ENCODE data around the gene CASP2. TPM values are rescaled to one million over a fixed set of nuclear protein-coding genes. Genes with fewer than 3 reads are reported as not detected.

The CASP2 gene
- total RNA-seq, 4 donors from 2014 or later: 7.7 to 21.6 (median 13.3) TPM

DNA sequence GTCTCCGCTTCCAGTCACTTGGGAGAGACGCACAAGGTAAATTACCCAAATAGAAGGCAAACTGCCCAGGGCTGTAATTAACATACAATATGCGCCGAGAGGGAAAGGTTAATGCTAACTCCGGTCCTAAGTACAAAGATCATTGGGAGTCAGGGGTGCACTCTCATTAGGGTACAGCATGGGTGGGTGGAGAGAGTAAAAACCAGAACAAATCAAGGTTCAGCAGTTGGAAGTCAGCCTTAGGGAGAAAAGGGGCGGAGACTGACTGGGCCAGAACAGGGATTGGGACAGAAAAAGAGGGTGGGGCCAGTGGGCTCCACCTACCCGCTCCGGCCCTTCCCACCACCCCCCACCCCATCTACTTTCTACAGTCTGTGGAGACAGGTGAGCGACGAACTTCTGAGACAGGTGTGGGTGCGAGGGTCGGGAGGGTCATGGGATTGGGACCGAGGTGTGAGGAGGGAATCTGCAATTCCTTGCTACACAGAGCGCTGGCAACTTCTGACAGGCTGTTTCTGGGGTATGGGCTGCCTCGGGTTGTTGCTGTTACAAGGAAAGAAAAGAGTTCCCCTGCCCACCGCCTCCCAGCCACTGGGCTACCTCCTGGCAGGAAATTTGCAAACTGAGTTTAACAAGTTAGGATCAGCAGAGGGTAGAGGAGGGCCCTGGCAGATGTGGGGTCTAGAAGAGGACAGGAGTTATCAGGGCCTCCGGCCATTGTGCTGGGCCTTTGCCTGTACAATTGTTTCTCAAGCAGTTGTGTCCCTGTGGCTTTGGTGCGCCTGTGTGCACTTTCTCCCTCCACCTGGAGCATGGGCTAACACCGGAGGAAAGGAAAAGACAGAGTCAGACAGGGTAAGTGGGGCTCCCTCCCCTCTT lies 3.3 kb upstream of the CASP2 start, which contains the start of gene TMEM139:
Gene TMEM139, plus strand, starts transcription at position 368 of the 879 bp plus-strand sequence. CDS start 1,000 bp downstream, outside the sequence.
- DNase-seq (ENCODE audit: low spot score): no peak
- TF ChIP-seq, protein P1, sequence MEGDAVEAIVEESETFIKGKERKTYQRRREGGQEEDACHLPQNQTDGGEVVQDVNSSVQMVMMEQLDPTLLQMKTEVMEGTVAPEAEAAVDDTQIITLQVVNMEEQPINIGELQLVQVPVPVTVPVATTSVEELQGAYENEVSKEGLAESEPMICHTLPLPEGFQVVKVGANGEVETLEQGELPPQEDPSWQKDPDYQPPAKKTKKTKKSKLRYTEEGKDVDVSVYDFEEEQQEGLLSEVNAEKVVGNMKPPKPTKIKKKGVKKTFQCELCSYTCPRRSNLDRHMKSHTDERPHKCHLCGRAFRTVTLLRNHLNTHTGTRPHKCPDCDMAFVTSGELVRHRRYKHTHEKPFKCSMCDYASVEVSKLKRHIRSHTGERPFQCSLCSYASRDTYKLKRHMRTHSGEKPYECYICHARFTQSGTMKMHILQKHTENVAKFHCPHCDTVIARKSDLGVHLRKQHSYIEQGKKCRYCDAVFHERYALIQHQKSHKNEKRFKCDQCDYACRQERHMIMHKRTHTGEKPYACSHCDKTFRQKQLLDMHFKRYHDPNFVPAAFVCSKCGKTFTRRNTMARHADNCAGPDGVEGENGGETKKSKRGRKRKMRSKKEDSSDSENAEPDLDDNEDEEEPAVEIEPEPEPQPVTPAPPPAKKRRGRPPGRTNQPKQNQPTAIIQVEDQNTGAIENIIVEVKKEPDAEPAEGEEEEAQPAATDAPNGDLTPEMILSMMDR (IDR thresholded peaks at IDR 0.05): no peak
- no peak for ATAC-seq (ENCODE audit: low FRiP score)

DNA sequence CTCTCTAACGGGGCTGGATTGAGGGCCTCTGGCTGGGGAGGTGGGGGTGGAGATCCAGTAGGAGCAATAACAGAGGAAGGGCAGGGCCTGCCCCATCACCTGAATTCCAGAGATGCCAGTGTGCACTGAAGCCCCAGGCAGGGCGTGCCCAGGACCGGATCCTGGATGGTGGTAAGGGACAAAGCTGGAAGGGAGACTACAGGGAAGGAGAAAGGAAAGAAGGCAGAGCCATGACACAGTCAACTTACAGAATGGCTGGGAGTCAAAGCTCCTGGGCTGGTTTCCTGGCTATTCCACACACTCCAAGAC lies 2.7 kb upstream of the CASP2 start:
- DNase-seq (ENCODE audit: low spot score): no peak
- TF ChIP-seq, protein P1 (IDR thresholded peaks at IDR 0.05): no peak
- no peak for ATAC-seq (ENCODE audit: low FRiP score)

DNA sequence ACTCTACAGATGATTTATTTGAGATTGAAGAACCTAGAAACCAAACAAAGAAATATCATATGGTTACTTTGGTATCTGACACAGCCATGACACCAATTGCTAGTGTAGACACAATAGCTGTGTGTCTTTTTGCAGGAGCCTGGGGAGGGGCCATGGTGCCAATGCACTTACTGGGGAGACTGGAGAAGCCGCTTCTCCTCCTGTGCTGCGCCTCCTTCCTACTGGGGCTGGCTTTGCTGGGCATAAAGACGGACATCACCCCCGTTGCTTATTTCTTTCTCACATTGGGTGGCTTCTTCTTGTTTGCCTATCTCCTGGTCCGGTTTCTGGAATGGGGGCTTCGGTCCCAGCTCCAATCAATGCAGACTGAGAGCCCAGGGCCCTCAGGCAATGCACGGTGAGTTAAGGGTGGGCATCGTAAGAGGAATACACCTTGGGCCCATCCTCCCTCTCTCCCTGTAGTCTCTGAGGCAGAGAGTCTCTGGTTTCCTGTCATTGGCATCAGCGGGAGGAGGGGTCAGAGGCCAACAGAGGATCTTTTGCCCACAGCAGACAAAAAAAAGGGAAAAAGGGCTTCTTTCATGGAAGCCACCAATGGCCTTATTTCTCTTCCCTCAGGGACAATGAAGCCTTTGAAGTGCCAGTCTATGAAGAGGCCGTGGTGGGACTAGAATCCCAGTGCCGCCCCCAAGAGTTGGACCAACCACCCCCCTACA lies 2.2 kb upstream of the CASP2 start:
- TF ChIP-seq, protein P1 (IDR thresholded peaks at IDR 0.05): no peak
- ATAC-seq (ENCODE audit: low FRiP score): no peak
- DNase-seq (ENCODE audit: low spot score): no peak

DNA sequence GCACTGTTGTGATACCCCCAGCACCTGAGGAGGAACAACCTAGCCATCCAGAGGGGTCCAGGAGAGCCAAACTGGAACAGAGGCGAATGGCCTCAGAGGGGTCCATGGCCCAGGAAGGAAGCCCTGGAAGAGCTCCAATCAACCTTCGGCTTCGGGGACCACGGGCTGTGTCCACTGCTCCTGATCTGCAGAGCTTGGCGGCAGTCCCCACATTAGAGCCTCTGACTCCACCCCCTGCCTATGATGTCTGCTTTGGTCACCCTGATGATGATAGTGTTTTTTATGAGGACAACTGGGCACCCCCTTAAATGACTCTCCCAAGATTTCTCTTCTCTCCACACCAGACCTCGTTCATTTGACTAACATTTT lies 1.6 kb upstream of the CASP2 start:
- ATAC-seq (ENCODE audit: low FRiP score): no peak
- DNase-seq (ENCODE audit: low spot score): no peak
- TF ChIP-seq, protein P1 (IDR thresholded peaks at IDR 0.05): no peak

DNA sequence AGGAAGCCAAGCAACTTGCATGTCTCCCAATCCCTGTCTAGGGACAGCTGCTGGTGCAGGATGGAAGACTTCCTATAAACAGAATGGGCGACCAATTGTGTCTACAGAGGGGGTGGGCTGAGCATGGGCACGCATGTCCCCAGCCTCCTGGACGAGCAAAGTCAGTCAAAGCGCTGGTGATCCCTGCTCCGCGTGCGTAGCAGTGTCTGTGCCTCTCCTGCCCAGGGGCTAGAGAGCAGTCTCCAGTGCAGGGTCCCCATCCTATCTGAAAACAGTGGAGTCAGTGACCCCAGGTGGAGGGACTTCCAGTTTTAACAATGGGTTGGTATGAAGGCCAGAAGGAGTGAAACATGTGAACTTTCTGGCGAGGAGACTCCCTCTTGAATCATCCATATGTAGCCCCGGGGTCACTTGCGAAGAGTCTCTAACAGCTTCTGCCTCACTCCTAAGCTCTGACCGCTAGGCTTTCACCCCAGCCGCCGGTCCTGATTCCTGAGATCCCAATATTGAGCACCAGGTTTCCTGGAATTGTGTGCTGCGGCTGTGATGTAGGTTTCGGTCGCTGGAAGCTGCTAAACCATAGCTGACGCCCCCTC lies 714 bp upstream of the CASP2 start:
- DNase-seq (ENCODE audit: low spot score): no peak
- TF ChIP-seq, protein P1 (IDR thresholded peaks at IDR 0.05): no peak
- no peak for ATAC-seq (ENCODE audit: low FRiP score)

DNA sequence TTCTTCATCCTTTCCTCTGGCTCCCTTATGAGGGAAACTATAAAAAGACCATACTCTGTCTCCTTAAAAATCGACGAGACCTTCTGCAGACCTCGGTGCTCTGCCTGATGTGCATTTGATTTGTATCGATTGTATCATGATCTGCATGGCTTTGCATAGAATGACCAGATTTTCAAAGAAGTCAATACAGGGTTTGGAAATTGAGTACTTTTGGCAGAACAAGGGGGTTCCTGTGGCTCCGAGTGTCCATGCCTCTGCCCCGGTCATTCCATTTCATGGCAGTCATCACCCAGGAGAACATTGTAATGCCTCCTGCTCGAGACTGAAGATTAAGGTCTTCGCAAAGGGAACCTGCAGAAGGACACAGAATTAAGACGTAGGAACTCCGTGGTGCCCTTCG lies 685 bp downstream of the CASP2 start:
- TF ChIP-seq, protein P1 (IDR thresholded peaks at IDR 0.05): no peak
- DNase-seq (ENCODE audit: low spot score): no peak
- no peak for ATAC-seq (ENCODE audit: low FRiP score)
